Measurements from ENCODE around the gene PCNX2. TPM values are rescaled to one million over a fixed set of nuclear protein-coding genes. Genes with fewer than 3 reads are reported as not detected.

PCNX2 gene
- total RNA-seq, 4 donors from 2014 or later, result 5.9 to 21.7 (median 10.3) TPM

DNA sequence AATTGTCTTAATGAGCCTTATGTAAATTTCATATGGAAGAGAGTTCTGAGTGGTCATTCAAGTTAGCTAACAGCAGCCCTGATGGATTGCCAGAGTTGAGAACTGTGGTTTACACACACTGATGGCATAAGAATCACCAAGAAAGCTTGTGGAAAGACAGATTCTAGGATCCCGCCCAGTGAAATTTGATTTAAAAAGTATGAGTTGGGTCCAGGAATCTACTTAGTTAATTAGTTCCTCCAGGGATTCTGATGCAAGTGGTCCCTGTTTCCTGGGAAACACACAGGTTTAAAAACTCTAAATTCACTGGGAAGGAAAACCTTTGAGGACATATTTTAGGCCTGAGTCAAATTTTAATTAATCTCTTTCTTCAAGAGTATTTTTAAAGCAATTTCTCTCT, 200.8 kb downstream of the PCNX2 start:
- peaks cover 0 to 3% of the 10 kb centered on the region in 2 donors for H3K36me3 ChIP-seq
- no peak overlapping the region for H3K4me3 ChIP-seq
- WGBS, 2 donors (ENCODE audit: low coverage in 1 of 2), result 30 to 50% methylated on average over 1 of the region's 1 CpG
- H3K4me1 ChIP-seq, result peaks cover 0 to 27% (median 0%) of the 10 kb centered on the region in 3 donors
- no peak for ATAC-seq
- H3K27me3 ChIP-seq, result no peaks in the 10 kb centered on the region
- H3K9me3 ChIP-seq, result no peaks in the 10 kb centered on the region
- TF ChIP-seq POLR2AphosphoS5 (IDR thresholded peaks at IDR 0.05) (no peak), EP300 (IDR thresholded peaks at IDR 0.05) (no peak), POLR2A (IDR thresholded peaks at IDR 0.05) (no peak)
- TF ChIP-seq, protein P1, sequence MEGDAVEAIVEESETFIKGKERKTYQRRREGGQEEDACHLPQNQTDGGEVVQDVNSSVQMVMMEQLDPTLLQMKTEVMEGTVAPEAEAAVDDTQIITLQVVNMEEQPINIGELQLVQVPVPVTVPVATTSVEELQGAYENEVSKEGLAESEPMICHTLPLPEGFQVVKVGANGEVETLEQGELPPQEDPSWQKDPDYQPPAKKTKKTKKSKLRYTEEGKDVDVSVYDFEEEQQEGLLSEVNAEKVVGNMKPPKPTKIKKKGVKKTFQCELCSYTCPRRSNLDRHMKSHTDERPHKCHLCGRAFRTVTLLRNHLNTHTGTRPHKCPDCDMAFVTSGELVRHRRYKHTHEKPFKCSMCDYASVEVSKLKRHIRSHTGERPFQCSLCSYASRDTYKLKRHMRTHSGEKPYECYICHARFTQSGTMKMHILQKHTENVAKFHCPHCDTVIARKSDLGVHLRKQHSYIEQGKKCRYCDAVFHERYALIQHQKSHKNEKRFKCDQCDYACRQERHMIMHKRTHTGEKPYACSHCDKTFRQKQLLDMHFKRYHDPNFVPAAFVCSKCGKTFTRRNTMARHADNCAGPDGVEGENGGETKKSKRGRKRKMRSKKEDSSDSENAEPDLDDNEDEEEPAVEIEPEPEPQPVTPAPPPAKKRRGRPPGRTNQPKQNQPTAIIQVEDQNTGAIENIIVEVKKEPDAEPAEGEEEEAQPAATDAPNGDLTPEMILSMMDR (IDR thresholded peaks at IDR 0.05), result no peak
- no peak overlapping the region for H3K27ac ChIP-seq

DNA sequence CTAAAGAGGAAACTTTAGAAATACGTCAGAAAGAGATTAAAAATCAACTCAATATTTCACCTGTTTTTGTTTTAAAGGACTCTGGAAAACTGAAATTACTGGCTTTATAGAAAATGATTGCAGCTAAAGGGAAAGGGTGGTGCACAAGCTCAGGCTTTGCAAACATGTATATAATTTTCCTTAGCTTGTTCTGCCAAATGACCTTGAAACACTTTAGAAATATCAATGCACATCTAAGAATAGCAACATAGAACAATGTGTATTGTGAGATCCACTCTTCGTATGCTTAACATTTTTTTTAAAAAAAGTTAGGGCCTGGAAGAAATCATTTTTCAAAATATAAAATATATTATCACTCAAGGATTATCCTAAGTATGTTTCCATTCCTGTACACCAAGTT, 201.3 kb downstream of the PCNX2 start:
- peaks cover 0 to 6% of the 10 kb centered on the region in 2 donors for H3K36me3 ChIP-seq
- H3K27ac ChIP-seq, result no peak overlapping the region
- no peak for ATAC-seq
- peaks cover 0 to 27% (median 0%) of the 10 kb centered on the region in 3 donors for H3K4me1 ChIP-seq
- no peaks in the 10 kb centered on the region for H3K27me3 ChIP-seq
- H3K9me3 ChIP-seq, result no peaks in the 10 kb centered on the region
- 42 to 48% methylated on average over 2 of the region's 2 CpGs for whole genome bisulfite sequencing, 2 donors (ENCODE audit: low coverage in 1 of 2)
- H3K4me3 ChIP-seq, result no peak overlapping the region
- TF ChIP-seq, protein P1 (IDR thresholded peaks at IDR 0.05), result no peak
- no peak for TF ChIP-seq POLR2A (IDR thresholded peaks at IDR 0.05)
- no peak for TF ChIP-seq POLR2AphosphoS5 (IDR thresholded peaks at IDR 0.05)
- TF ChIP-seq EP300 (IDR thresholded peaks at IDR 0.05), result no peak

DNA sequence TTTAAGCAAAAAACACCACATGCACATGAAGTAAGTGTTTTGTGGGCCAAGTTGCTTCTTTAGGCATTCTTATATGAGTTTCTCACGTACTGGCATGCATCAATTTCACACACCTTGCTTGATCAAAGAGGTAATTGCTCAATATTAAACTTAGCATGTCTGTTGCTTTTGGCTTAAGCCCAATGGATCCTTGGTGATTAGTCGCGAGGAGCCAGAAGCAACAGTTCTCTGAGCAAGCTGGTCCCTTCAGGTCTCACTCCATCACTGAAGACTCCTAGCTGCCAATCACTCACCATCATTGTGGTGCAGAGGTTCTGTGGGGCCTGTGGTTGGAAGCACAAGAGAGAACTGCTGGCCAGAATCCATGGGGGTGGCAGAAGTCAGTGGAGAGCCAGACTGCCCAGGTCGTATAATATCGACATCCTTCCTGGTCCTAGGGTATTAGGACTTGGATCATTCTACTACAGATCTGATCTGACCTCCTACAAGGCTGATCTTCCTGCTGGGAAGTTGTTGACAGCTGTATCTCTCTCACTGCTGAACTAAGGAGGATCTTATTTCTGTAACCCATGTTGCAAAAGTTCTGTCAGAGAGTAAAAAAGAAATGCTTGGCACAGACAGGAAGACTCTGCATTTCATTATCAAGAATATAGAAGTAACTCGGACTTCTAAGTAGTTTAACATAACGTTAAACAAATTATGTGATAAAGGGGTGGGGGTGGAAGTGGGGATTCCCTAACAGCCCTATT, 204.6 kb downstream of the PCNX2 start:
- Histone ChIP-seq H3K27me3 (no peaks in the 10 kb centered on the region), H3K36me3 (peaks cover 0 to 6% of the 10 kb centered on the region in 2 donors), H3K9me3 (no peaks in the 10 kb centered on the region), H3K4me3 (no peak overlapping the region), H3K4me1 (peaks cover 0 to 12% (median 0%) of the 10 kb centered on the region in 3 donors), H3K27ac (no peak overlapping the region)
- 72 to 83% methylated on average over 5 of the region's 7 CpGs for WGBS, 2 donors (ENCODE audit: low coverage in 1 of 2)
- TF ChIP-seq POLR2AphosphoS5 (IDR thresholded peaks at IDR 0.05) (no peak), EP300 (IDR thresholded peaks at IDR 0.05) (no peak), POLR2A (IDR thresholded peaks at IDR 0.05) (no peak)
- TF ChIP-seq, protein P1 (IDR thresholded peaks at IDR 0.05), result no peak
- ATAC-seq, result no peak

DNA sequence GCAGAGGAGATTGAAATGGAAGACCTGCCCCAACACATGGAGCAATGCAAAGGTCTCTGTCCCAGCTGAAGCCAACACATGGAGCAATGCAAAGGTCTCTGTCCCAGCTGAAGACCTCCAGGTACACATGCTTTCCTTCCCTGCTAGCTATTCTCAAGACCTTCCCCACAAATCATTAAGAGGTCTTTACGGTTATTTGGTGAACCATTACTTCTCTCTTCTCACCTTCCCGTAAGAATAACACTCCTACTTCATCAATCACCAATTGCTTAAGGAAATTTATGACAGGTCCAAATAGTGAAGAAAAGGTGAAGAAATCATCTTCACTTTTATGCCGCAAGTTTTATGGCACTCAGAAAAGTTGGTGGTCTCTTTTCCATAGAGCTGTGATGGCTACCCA, 206.3 kb downstream of the PCNX2 start:
- WGBS, 2 donors (ENCODE audit: low coverage in 1 of 2), result 97 to 100% methylated on average over 3 of the region's 3 CpGs

More for the DNA sequence above, 206.3 kb downstream of the PCNX2 start:
- Histone ChIP-seq H3K27me3 (no peaks in the 10 kb centered on the region), H3K36me3 (peaks cover 0 to 6% of the 10 kb centered on the region in 2 donors), H3K27ac (no peak overlapping the region), H3K4me1 (peaks cover 0 to 5% (median 0%) of the 10 kb centered on the region in 3 donors), H3K9me3 (no peaks in the 10 kb centered on the region), H3K4me3 (no peak overlapping the region)
- TF ChIP-seq EP300 (IDR thresholded peaks at IDR 0.05) (no peak), POLR2A (IDR thresholded peaks at IDR 0.05) (no peak), POLR2AphosphoS5 (IDR thresholded peaks at IDR 0.05) (no peak)
- TF ChIP-seq, protein P1 (IDR thresholded peaks at IDR 0.05), result no peak
- ATAC-seq, result no peak
